ENCODE measurements around the gene SSH3.

GRCh38 chr11:67312187-67313021 is 9.1 kb downstream of the SSH3 start:
- TF ChIP-seq POLR2A (IDR thresholded peaks at IDR 0.05; ENCODE audit: control extremely low read depth in 1 of 2, low read depth in 2 of 2, low read length in 2 of 2) (no peak), CTCF (IDR thresholded peaks at IDR 0.05; ENCODE audit: control extremely low read depth in 1 of 3, insufficient read depth in 1 of 3, low read depth in 1 of 3, low read length in 3 of 3) (no peak), EZH2 (IDR thresholded peaks at IDR 0.05; ENCODE audit: low read depth, low read length, severe bottlenecking) (no peak), RNF2 (IDR thresholded peaks at IDR 0.05; ENCODE audit: borderline replicate concordance, low read depth, low read length, missing control alignments, poor library complexity, severe bottlenecking) (no peak), TAF1 (IDR thresholded peaks at IDR 0.05; ENCODE audit: low read depth, low read length) (no peak), POLR2AphosphoS5 (IDR thresholded peaks at IDR 0.05; ENCODE audit: low read depth, low read length) (no peak), EGR1 (IDR thresholded peaks at IDR 0.05; ENCODE audit: borderline replicate concordance, low read depth, low read length) (no peak), TCF12 (IDR thresholded peaks at IDR 0.05; ENCODE audit: low read depth, low read length) (no peak), SP1 (IDR thresholded peaks at IDR 0.05; ENCODE audit: low read depth, low read length) (no peak), MAX (IDR thresholded peaks at IDR 0.05) (no peak), ATF3 (IDR thresholded peaks at IDR 0.05; ENCODE audit: insufficient read depth, low read depth, low read length) (no peak), HDAC2 (IDR thresholded peaks at IDR 0.05; ENCODE audit: borderline replicate concordance in 1 of 2, low read depth in 2 of 2, low read length in 2 of 2) (no peak), SIN3A (conservative IDR thresholded peaks at IDR 0.05 in 1 of 2, IDR thresholded peaks at IDR 0.05 in 1 of 2; ENCODE audit: low read depth in 1 of 2, low read length in 2 of 2) (no peak)
